ENCODE measurements around the gene ABL2.

- TF ChIP-seq POLR2A (IDR thresholded peaks at IDR 0.05) = no peak
- TF ChIP-seq CTCF (IDR thresholded peaks at IDR 0.05) = no peak
Measured at GRCh38 chr1:179156026-179156425, 73.5 kb downstream of the ABL2 start.

Measured in vagina (tissue), 2 donors.